GM19035 (cell line): Measurements from ENCODE around the gene TNFAIP2.
A peak's percentile ranks its signal among the peaks of the same experiment; 100 is the strongest.

Source experiments
- ATAC-seq: cut with Tn5 transposase; IDR thresholded peaks from one replicate; pipeline ENCODE4 v1.9.1; 2021; ENCODE audit not compliant: unreplicated experiment

Gene TNFAIP2

DNA sequence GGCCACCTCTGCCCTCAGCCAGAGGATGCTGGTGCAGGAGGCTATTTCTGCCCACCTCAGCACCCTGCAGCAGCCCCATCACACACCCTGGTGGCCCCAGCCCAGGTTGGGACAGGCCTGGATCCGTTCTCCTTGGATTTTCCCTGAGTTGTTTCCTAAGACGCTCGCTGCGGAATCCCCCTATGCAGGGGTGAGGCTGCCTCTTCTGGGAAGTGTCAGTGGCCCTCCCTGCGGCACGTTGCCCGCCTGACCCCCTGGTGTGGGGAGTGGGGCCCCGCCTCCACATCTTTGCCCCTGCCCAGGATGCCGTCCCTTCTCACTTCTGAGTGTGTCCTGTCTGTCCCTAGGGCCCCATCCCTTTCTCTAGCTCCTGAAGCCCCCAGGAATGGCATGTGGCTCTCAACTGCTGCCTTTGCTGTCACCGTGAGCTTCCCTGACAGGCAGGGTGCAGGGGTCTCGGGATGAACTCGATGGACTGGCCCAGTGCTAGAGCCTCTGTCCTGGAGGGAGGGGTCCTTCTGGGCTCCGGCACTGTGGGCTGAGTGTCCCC is 29.3 kb upstream of the TNFAIP2 start:
- ATAC-seq, result no peak

DNA sequence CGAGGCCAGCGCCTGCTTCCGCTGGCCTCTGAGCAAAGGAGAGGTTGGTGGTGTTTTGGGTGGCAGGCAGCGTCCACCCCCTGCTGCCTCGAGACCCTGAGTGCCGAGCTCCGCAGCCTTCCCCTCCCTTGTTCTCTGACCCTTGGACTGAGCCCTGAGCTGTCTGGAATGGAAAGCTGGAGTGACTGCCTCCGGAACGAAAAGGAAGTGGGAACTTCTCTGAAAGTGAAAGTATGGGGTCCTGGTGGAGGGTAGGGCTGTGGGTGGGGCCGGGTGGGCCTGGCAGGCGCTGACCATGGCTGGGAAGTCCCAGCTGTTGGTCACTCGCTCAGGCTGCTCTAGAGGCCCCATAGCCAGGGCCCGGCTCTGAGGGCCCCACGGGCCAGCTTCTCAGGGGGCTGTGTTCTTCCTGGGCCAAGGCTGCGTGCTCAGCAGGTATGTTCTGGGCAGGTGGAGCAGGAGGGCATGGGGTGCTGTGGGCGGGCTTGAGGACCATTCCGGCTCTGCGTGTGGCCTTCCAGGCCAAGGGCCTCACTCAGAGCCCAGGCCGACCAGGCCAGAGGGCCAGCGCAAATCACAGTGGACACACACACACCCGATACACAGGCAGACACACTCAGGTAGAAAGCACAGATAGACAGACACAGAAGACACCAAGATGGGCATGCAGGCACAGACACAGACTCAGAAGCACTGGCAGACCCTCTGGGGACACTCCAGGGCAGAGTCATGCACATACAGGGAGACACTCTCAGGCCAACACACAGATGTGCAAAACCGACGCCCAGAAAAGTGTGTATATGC is 28.7 kb upstream of the TNFAIP2 start, which contains the start of gene EXOC3L4:
Gene EXOC3L4, plus strand, starts transcription at position 320 of the 804 bp plus-strand sequence. CDS start 5,495 bp downstream, outside the sequence.
- ATAC-seq, result no peak

DNA sequence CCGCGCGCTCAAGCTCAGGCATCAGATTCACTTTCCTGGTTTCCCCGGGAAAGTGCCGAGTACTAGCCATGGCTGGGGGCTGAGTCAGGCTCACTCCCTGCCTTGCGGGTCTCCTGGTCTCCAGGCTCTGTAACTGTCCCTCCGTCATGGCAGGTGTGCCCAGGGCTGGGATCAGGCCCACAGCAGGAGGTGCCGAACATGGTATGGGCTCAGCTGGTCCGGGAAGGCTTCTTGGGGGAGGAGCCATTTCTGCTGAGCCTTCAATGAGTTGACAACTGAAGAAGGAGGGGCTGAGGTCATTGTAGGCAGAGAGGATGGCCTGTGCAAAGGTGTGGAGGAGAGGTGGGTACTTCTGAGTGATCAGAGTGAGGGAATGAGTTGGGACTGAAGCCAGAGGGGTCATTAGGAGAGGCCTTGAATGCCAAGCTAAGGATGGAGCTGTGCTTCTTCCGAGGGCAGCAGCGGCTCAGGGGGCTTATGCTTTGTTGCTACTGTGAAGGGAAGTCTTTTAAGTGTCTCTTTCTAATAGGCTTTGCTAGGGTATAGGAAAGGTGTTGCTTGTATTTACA is 28.0 kb upstream of the TNFAIP2 start:
- no peak for ATAC-seq

GRCh38 chr14:103096387-103096786 is 26.9 kb upstream of the TNFAIP2 start:
- ATAC-seq, result no peak

DNA sequence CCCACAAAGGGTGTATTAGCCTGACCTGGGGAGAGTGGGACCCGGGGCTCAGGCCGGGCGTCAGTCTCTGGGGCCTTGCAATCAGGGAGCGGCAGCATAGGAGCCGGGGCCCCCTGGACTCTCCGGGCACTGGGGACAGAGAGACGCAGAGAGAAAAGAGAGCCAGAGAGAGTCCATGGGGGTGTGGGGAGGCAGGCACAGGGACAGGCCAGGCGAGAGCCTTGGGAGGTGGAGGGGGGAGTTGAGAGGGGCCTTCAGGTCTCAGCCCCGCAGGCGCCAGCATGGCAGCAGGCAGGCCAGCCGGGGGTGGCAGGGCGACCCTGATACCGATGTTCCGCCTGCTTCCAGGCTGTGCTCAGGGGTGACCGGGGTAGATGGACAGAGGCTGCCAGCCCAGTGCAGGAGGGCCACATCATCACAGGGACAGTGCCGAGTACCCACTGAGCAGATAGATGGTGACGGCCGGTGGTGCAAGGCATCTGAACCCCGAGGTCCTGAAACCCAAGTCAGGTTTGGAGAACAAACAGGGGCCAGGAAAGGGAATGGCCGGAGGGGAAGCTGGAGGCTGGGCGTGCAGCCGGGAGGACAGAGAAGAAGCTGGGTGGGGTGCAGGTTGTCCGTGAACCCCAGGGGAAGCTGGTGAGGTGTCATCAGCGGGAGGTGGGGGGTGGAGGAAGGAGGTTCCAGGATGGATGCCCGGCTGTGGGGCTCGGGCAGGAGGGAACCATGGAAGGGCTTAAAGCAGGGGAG is 25.8 kb upstream of the TNFAIP2 start:
- no peak for ATAC-seq

GRCh38 chr14:103097994-103098957 is 25.0 kb upstream of the TNFAIP2 start:
- ATAC-seq, result no peak

DNA sequence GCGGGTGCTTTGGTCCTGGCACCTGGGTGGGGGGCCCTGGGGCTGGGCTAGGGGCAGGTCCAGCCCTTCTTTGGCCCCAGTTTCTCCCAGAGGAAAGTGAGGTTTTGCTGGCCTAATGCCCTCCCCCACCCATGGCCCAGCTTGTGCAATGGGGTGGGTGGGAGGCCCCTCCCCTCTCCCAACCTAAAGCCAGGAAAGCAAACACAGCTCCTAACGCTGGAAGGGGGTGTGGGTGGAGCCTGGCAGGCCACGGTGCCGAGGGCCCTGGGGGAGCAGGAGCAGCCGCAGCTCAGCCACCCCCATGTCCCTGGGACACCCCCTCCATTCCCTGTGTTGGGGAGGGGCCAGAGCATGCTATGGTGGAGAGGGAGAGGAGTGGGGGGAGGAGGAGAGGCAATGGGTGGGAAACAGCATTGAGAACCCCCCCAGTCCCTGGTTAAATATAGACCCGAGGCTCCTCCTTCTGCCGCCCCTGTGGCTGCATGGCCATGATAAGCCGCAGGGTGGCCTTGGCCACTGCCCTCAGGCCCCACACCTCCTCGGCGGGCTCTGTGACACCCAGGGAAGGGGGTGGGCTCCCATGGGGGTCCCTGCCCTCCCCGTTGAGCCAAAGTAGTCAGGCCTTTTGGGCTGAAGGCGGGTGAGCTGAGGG is 24.1 kb upstream of the TNFAIP2 start:
- ATAC-seq, result no peak

DNA sequence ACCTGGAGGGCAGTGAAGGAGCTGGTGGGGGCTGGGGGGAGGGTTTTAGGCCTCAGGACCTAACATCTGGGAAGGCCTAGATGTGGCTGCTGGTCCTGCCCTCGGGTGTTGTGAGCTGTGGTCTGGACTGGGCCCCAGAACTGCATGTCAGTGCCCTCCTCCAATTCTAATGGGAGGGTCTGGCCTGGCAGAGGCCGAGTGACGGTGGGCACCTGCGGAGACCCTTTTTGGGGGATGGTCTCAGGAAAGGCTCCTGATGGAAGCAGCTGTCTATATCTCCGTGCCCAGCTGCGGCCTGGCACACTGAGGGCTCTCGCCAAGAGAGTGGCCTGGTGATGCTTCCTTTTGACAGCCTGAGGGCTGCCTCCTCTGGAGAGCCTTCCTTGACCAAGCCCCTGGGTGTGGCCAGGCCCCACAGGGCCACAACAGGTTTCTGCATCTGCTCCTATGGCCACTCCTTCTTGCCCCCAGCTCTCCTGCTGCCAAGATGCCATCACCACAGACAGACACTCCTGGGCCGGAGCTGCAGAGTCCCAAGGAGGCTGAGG is 23.5 kb upstream of the TNFAIP2 start:
- ATAC-seq, result no peak

- no peak for ATAC-seq
These were observed 22.8 kb upstream of the TNFAIP2 start for GRCh38 chr14:103100281-103101121.

- no peak for ATAC-seq
These were observed 21.9 kb upstream of the TNFAIP2 start for GRCh38 chr14:103101257-103101962.

- ATAC-seq, result no peak
These were observed 21.1 kb upstream of the TNFAIP2 start for GRCh38 chr14:103101963-103102688.

- no peak for ATAC-seq
These were observed 20.5 kb upstream of the TNFAIP2 start for GRCh38 chr14:103102689-103103260.

DNA sequence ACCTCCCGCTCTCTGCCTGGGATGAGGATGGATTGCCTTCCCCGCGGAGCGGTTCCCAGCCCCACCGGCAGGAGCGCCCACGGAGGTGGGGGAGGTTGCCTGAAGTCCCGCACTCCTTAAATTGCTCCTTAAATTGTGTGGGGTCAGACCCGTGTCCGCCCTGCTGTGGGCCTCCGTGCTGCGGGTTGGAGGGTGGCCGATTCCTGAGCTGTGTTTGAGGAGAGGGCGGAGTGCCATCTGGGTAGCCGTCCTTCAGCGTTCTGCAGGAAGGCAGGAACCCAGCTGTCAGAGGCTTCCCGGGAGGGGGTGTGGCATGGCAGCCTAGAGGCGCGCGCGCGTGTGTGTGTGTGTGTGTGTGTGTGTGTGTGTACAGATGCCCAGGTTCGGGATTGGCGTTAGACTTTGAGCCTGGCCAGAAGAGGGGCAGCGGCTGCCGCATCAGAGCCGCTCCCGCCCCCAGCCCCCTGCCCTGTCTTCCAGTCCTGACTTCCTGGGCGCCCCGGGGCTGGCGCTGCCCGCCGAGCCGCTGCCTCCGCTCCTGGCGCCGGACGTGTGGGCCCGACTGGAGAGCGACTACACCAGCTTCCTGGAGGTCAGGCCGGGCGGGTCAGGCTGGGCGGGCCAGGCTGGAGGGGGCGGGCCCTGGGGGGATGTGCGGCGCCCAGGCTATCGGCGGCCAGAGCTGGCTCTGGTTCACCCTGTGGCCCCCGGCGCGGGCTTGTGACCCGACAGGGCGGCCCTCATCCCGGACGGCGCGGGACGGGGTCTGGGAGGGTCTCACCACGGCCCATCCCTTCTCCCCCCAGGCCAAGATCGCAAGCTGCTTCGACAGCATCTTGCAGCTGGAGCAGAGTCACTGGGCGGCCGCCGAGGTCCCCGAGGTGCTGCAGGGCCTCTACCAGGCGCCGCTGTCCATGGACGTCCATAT is 19.5 kb upstream of the TNFAIP2 start:
- ATAC-seq, result no peak

GRCh38 chr14:103104389-103104653 is 18.9 kb upstream of the TNFAIP2 start:
- ATAC-seq, result no peak

DNA sequence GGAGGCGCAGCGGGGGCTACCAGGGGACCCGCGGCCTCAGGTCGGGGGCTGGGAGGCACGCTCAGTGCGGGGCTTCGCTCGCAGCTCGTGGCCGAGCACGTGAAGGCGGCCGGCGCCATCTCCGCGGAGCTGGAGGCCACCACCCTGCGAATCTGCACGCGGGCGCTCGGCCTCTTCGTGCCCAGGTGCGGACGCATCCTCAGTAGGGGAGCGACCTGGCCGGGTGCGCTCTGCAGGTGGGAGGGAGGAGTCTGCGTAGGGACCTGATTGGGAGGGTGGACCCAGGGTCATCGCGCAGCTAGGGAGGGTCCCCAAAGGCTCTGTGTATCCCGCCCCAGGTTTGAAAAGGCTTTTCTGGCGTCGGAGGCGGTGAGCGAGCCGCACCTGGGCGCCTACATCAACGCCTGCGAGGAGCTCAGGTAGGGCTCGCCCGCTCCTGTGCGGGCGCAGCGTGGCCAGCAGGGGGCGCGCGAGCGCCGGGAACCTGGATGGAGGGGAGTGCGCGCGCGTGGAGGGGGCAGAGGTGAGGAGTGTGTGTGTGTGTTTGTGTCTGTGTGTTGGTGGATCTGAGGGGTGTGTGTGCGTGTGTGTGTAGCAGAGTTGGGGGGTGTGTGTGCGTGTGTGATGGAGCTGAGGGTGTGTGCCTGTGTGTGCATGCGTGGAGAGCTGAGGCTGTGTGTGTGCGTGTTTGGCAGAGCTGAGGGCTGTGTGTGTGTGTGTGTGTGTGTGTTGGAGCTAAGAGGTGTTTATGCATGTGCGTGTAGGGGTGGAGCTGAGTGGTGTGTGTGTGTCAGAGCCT is 18.4 kb upstream of the TNFAIP2 start:
- ATAC-seq, result peak; percentile 53
